ENCODE measurements around the gene SYNE2. TPM values are rescaled to one million over a fixed set of nuclear protein-coding genes. Genes with fewer than 3 reads are reported as not detected.

The SYNE2 gene
- total RNA-seq, 1 experiment from 2014 or later: 94.2 TPM

GRCh38 chr14:63878792-63879191 is 26.0 kb downstream of the SYNE2 start:
- H3K79me2 ChIP-seq (ENCODE audit: low read depth): no peaks in the 10 kb centered on the region
- POLR2A ChIA-PET (ENCODE audit: unreplicated experiment): no interaction called here
- no TSS peak for BruUV-seq (replicated peaks)

DNA sequence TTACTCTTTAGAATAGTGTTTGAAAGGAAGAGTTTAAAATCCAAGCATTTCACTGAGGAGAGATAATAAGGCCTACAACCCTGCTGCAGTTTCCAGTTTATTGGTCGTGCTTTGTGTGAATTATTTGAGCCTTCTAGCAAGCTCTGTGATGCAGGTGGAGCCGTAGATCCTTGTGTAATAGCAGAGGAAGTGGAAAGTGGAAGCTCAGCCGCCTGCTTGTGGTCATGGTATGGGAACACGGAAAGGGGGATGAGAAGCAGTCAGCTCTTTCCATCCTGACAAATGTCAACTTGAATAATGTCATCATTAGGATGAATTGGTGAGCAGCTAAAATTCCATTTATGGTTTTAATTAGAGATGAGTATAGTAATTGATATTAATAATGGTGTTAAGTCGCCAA is 29.1 kb downstream of the SYNE2 start:
- H3K4me3 ChIP-seq: no peak overlapping the region
- ChIA-PET CTCF (no interaction called here), POLR2A (ENCODE audit: unreplicated experiment) (no interaction called here)
- H3K4me2 ChIP-seq: no peak overlapping the region
- no peaks in the 10 kb centered on the region for H3K79me2 ChIP-seq (ENCODE audit: low read depth)
- no peaks in the 10 kb centered on the region for H3K27me3 ChIP-seq (ENCODE audit: insufficient read depth, low read depth)
- no peak for DNase-seq
- H3K27ac ChIP-seq: no peak overlapping the region
- no peaks in the 10 kb centered on the region for H3K9me2 ChIP-seq (ENCODE audit: insufficient read depth)
- BruUV-seq (replicated peaks): no TSS peak
- no peaks in the 10 kb centered on the region for H3K9me3 ChIP-seq (ENCODE audit: insufficient read depth, low read depth)
- H2AFZ ChIP-seq: no peak overlapping the region
- no peak for TF ChIP-seq EZH2 (IDR thresholded peaks at IDR 0.05; ENCODE audit: low read depth)
- TF ChIP-seq, protein P1, sequence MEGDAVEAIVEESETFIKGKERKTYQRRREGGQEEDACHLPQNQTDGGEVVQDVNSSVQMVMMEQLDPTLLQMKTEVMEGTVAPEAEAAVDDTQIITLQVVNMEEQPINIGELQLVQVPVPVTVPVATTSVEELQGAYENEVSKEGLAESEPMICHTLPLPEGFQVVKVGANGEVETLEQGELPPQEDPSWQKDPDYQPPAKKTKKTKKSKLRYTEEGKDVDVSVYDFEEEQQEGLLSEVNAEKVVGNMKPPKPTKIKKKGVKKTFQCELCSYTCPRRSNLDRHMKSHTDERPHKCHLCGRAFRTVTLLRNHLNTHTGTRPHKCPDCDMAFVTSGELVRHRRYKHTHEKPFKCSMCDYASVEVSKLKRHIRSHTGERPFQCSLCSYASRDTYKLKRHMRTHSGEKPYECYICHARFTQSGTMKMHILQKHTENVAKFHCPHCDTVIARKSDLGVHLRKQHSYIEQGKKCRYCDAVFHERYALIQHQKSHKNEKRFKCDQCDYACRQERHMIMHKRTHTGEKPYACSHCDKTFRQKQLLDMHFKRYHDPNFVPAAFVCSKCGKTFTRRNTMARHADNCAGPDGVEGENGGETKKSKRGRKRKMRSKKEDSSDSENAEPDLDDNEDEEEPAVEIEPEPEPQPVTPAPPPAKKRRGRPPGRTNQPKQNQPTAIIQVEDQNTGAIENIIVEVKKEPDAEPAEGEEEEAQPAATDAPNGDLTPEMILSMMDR (conservative IDR thresholded peaks at IDR 0.05): no peak
- H3F3A ChIP-seq (ENCODE audit: insufficient read depth, low read depth): no peaks in the 10 kb centered on the region
- peaks cover 4% of the 10 kb centered on the region for H3K4me1 ChIP-seq (replicated peaks; ENCODE audit: insufficient read depth)
- no peaks in the 10 kb centered on the region for H3K36me3 ChIP-seq (ENCODE audit: low read depth)
- no peaks in the 10 kb centered on the region for H4K20me1 ChIP-seq (ENCODE audit: insufficient read depth)
- intact Hi-C loops (cut with micrococcal nuclease; ENCODE audit: unreplicated experiment): no loop called here

More at GRCh38 chr14:63878792-63879191, 26.0 kb downstream of the SYNE2 start:
- Histone ChIP-seq H3K27ac (no peak overlapping the region), H3K4me1 (replicated peaks; ENCODE audit: insufficient read depth) (peaks cover 9% of the 10 kb centered on the region), H3K9me2 (ENCODE audit: insufficient read depth) (no peaks in the 10 kb centered on the region), H3K27me3 (ENCODE audit: insufficient read depth, low read depth) (no peaks in the 10 kb centered on the region), H3K9me3 (ENCODE audit: insufficient read depth, low read depth) (no peaks in the 10 kb centered on the region), H3K36me3 (ENCODE audit: low read depth) (no peaks in the 10 kb centered on the region), H3K4me2 (no peak overlapping the region), H4K20me1 (ENCODE audit: insufficient read depth) (no peaks in the 10 kb centered on the region), H2AFZ (no peak overlapping the region), H3K4me3 (no peak overlapping the region), H3F3A (ENCODE audit: insufficient read depth, low read depth) (no peaks in the 10 kb centered on the region)
- TF ChIP-seq, protein P1 (conservative IDR thresholded peaks at IDR 0.05): no peak
- no peak for TF ChIP-seq EZH2 (IDR thresholded peaks at IDR 0.05; ENCODE audit: low read depth)
- CTCF ChIA-PET: no interaction called here
- intact Hi-C loops (cut with micrococcal nuclease; ENCODE audit: unreplicated experiment): no loop called here
- no peak for DNase-seq

DNA sequence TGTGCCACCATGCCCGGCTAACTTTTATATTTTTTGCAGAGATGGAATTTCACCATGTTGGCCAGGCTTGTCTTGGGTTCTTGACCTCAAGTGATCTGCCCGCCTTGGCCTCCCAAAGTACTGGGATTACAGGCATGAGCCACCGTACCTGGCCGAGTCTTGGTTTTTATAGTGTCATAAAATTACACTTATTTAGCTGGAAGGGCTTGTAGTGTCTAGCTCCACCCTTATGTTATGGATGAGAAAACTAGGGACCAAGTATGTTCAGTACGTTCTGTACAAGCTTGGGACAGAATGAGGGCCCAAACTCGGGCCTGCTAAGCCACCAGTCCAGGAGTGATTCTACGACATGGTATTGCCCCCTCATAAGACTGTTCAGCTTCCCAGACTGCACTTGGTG is 35.1 kb downstream of the SYNE2 start:
- Histone ChIP-seq H3K27ac (no peak overlapping the region), H3K9me2 (ENCODE audit: insufficient read depth) (no peaks in the 10 kb centered on the region), H3K4me2 (no peak overlapping the region), H3K79me2 (ENCODE audit: low read depth) (0 out of 2 replicates have a peak, but pooled peaks cover 5% of the 10 kb centered on the region), H3K4me1 (replicated peaks; ENCODE audit: insufficient read depth) (no peaks in the 10 kb centered on the region), H3K36me3 (ENCODE audit: low read depth) (no peaks in the 10 kb centered on the region), H3K4me3 (no peak overlapping the region), H2AFZ (no peak overlapping the region), H3K27me3 (ENCODE audit: insufficient read depth, low read depth) (no peaks in the 10 kb centered on the region), H3F3A (ENCODE audit: insufficient read depth, low read depth) (no peaks in the 10 kb centered on the region), H3K9me3 (ENCODE audit: insufficient read depth, low read depth) (no peaks in the 10 kb centered on the region), H4K20me1 (ENCODE audit: insufficient read depth) (no peaks in the 10 kb centered on the region)
- intact Hi-C loops (cut with micrococcal nuclease; ENCODE audit: unreplicated experiment): no loop called here
- DNase-seq: no peak
- POLR2A ChIA-PET (ENCODE audit: unreplicated experiment): no interaction called here
- BruUV-seq (replicated peaks): no TSS peak
- no peak for TF ChIP-seq EZH2 (IDR thresholded peaks at IDR 0.05; ENCODE audit: low read depth)
- TF ChIP-seq, protein P1 (conservative IDR thresholded peaks at IDR 0.05): no peak
- CTCF ChIA-PET: no interaction called here

All from PC-9 (cell line).